Measurements from ENCODE around the gene P2RY6.

DNA sequence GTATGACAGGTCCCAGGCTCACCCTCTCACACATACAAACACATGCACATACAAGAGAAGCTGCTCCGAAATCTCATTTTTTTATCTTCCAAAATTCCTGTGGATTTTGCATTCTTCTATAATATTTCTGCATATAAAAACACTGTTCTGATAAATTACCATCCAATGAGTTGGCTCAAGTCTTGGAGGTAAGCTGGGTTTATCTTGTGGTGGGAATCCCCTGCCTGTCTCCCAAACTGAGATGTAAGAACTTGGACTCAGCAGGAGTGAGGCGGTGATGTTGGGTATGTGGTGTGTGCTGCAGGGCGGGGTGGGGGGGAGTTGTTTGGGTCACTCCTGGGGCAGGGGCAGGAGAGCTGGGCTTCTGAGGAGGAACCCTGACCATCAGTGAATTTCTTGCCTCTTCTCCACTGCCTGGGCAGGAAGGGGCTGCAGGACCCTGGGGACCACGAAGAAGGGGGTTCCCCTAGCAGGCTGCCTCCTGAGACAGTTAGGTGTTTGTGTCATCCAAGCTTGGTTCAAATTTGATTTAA lies 6.8 kb upstream of the P2RY6 start:
- TF ChIP-seq, protein P1, sequence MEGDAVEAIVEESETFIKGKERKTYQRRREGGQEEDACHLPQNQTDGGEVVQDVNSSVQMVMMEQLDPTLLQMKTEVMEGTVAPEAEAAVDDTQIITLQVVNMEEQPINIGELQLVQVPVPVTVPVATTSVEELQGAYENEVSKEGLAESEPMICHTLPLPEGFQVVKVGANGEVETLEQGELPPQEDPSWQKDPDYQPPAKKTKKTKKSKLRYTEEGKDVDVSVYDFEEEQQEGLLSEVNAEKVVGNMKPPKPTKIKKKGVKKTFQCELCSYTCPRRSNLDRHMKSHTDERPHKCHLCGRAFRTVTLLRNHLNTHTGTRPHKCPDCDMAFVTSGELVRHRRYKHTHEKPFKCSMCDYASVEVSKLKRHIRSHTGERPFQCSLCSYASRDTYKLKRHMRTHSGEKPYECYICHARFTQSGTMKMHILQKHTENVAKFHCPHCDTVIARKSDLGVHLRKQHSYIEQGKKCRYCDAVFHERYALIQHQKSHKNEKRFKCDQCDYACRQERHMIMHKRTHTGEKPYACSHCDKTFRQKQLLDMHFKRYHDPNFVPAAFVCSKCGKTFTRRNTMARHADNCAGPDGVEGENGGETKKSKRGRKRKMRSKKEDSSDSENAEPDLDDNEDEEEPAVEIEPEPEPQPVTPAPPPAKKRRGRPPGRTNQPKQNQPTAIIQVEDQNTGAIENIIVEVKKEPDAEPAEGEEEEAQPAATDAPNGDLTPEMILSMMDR (IDR thresholded peaks at IDR 0.05): no peak
- TF ChIP-seq POLR2A (IDR thresholded peaks at IDR 0.05): no peak
- TF ChIP-seq EP300 (IDR thresholded peaks at IDR 0.05): no peak
